GM19468 (cell line): ENCODE results near the gene STT3B.

Experiments used
- ATAC-seq: cut with Tn5 transposase; IDR thresholded peaks from one replicate; pipeline ENCODE4 v1.9.1; 2021; ENCODE audit warnings: mild to moderate bottlenecking, moderate library complexity, moderate number of reproducible peaks; ENCODE audit not compliant: unreplicated experiment; ENCODE audit errors: extremely low read depth

Gene STT3B

DNA sequence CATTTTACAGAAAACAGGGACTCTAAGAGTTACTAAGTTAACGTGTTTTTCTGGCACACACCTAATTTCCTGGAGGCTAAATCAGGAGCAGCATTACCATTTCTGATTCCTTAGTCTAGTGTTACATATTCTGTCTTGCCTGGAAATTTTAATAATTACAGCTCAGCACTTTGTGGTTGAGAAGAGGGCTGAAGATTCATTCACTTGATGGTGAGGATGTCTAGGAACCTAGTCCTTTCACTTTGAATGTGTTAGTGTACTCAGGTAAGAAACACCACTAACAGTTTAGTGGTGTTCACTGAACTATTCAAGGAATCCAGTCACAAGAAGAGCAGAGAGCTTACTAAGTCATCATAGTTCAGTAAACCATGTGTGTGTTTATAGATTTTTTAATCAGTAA is 102.8 kb downstream of the STT3B start:
- ATAC-seq = no peak

DNA sequence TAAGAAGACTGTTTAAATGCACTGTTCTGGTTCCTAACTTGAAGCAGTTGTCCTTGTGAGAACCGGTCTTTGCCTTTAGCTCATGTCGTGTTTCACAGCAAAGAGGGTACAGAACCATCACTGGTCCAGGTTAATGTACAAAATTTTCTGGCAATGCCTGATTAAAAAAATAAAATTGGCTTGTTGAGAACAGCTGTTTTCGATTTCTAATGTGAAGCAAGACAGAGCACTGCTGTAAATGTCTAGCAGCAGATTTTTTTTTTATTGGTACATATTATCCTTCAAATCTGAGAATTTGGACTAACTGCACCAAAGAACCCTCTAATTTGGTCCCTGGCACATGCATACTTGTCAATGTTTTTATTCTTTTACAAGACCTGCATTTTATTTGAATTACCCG is 103.3 kb downstream of the STT3B start:
- ATAC-seq = no peak

DNA sequence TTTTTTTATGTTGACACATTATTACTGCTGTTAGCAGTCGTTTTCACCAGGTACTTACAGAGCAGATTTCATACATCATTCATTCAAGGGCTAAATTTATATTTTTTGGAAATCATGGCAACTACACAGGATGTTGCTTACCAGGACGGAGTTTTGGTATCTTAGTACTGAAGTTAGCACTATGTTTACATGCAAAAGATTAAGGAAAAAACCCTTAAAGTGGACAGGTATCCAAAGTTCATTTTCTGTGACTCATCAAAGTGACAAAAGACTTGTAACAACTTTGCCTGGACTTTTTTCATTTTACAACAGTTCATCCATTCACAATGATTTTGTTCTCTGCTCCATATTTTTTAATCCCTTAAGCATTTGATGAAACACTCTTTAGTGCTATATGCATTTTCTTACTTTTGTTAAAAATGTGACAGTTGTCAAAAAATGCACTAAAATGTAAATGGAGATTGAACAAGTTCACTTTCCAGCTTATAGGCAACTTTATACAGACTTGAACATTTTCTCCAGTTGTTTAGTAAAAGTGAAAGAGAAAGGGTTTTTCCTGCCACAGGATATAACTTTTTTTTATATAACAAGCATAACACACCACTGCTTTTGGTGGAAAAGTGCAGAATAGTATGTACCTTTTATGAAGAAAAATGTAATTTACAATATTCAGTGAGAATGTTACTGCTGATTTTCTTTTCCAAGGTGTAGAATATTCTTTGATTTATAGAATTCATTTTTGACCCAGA is 104.1 kb downstream of the STT3B start:
- ATAC-seq = no peak

DNA sequence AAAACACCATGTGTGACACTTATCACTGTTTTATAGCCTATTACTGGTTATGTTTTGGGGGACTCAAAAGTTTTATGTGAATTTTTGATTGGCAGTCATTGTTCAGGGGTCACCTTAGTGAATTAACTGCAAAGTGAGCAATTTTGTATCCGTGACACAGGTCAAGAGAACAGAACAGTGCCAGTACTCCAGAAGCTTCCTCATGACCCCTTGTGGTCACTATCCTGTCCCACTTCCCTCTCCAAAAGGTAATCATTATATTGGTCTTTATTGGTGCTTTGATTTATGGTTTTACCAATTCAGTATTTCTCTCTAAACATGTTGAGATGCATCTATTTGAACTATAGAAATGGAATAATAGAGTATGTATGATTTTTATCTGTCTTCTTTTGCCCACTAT is 107.1 kb downstream of the STT3B start:
- no peak for ATAC-seq

DNA sequence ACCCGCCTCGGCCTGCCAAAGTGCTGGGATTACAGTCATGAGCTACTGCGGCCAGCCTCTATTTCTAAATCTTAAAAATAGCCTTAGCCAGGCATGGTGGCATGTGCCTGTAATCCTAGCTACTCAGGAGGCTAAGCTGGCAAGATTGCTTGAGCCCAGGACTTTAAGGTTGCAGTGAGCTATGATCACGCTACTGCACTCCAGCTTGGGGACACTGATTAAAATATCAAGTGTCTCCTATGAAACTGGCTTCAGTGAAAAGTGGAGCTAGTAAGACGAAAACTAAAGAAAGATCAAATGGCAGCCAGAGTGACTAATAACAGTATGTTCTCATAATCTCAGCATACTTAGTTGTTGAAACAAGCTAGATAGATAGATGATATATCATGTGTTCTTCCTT is 112.5 kb downstream of the STT3B start:
- no peak for ATAC-seq

DNA sequence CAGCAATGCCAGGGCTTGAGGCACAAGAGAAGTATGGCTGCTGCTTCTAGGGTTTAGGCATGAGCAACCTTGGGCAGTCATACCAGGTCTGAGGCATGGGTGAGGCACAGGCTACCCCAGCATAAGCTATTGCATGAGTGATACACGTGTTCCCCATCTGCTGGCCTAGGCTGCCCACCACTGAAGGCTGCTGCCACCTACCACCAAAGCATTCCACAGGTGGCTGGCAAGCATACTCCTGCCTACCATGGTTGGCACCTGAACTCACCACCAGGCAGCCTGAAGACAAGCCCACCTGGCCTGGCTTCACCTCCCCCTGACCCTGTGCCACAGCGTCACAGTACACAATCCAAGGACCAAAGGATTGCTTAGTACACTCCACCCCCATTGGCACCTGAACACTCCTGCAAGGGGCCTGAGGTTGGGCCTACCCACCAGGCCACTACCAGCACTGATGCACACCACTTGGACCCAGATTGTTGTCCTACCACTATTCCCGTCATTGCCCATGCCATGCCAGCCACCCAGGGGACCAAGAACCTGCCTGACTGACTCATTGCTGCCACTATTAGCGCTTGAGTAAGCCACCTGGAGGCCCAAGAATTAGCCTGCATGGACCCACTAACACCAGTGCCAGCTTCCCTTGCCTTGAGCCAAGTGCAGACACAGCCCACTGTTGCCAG is 115.7 kb downstream of the STT3B start:
- no peak for ATAC-seq

DNA sequence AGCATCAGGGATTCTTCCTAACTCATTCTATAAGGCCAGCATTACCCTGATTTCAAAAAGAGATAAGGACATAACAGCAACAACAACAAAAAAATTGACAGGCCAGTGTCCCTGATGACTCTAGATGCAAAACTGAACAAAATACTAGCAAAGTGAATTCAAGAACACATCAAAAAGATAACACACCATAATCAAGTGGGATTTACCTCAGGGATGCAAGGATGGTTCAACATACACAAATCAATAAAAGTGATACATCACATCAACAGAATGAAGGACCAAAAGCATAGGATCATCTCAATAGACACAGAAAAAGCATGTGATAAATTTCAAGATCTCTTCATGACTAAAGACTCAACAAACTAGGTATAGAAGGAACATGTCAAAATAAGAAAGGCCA is 119.6 kb downstream of the STT3B start:
- no peak for ATAC-seq

DNA sequence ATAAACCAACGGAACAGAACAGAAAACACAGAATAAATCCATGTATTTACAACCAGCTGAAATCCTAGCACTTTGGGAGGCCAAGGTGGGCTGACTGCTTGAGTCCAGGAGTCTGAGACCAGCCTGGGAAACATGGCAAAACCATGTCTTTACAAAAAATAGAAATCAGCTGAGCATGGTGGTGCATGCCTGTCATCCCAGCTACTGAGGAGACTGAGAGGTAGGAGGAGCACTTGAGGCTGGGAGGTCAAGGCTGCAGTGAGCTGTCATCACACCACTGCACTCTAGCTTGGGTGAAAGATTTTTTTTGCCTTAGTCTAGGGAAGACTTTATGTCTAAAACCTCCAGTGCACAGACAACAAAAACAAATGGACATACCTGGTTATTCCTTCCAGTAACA is 120.7 kb downstream of the STT3B start:
- no peak for ATAC-seq

DNA sequence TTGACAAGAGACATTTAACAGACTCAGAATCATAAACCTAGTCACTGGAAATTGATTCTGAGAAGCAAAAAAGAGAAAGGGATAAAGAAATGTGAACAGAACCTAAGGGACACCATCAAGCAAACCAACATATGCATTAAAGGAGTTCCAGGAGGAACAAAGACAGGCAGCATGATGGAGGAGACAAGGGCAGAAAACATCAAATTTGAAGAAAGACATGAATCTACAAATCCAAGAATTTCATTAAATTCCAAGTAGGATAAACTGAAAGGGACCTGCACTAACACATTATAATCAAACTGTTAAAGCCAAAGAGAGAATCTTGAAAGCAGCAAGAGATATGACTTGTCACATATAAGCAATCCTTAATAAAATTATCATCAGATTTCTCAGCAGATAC is 122.3 kb downstream of the STT3B start:
- ATAC-seq = no peak

DNA sequence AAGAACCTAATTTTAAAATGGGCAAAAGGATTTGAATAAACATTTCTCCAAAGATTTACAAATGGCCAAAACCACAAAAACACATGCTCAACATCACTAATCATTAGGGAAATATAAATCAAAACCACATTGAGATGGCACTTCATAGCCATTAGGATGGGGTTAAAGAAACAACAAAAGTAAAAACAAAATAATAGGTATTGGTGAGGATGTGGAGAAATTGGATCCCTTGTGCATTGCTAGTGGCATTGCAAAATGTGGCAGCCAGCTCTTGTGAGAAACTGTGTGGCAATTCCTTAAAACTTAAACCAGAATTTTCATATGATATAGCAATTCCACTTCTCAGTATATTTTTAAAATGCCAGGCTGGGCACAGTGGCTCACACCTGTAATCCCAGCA is 126.5 kb downstream of the STT3B start:
- no peak for ATAC-seq

DNA sequence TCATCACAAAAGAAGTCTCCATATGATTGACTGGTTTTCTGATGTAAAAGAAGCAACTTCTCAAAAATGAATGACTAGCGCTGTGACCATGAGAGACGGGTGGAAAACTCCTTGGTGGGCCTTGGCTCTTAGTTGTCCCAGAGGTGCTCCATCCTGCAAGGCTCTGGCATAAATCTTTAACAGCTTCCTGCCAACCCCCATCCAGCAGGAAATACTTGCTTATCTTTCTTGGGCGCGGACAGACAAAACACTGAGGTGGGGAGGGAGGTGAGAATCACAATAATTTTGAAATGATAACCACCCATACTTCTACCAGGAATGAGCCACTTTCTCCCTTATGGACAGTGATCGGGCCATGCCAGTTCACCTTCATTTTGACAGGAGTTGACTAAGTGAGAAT is 128.6 kb downstream of the STT3B start:
- ATAC-seq = no peak

DNA sequence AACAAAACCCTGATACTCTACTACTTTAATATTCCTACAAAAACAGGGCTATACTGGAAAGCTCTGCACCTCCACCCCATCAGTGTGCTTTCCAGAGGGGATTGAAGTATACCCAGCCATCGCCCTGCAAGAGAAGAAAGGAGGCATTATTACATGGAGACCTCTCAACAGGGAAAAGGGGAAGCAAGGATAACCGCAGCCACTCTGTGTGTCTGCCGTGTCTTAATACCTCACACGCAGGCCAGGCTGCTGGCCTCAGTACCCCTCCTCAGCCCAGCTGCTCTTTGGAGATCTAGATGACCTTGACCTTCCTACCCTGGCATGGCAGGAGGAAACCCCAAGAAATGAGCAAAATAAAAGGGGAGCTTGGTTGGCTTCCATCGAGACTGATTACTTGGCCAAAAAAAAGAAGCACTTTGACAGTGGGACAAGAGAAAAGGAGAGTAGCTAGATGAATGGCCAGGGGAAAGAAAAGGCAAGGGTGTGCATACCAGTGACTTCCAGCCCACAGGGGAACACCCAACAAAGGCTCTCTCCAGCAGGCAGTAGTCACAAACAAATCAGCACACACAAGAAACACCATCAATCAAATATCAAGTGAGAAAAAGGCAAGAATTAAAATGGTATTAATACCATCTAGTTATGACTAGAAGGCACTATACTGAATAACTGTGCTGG is 129.4 kb downstream of the STT3B start:
- no peak for ATAC-seq

DNA sequence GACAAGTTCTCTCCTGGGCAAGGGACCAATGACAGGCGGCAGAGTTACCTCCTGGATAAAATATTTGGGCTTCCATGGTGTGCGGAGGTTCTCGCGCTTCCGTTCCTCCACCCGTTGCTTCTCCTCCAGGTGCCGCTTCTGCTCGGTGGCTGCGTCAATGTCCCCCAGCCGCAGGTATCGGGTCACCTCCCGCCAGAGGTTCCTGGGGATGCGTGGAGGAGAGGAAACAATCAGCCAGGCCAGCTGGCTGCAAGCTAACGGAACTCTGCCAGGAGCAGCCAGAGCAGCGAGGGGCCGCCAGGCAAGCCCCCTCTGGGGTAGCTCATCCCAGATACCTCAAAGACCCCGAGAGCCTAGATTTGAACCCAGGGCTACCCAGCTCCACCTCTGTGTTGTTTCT is 131.3 kb downstream of the STT3B start:
- ATAC-seq = no peak

DNA sequence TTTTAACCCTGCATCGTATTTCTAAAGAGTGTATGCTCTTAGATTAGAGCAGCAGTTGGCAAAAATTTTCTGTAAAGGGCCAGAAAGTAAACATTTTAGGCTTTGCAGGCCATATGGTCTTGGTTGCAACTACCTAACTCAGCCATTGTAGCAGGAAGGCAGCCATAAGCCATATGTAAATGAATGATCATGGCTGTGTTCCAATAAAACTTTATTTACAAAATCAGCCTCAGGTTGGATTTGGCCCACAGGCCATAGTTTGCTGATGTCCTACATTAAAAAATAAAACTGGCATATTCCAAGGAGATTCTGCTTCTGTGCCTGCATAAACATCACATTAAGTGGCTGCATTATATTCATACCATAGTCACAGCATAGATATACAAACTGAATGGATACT is 134.9 kb downstream of the STT3B start:
- ATAC-seq = no peak

DNA sequence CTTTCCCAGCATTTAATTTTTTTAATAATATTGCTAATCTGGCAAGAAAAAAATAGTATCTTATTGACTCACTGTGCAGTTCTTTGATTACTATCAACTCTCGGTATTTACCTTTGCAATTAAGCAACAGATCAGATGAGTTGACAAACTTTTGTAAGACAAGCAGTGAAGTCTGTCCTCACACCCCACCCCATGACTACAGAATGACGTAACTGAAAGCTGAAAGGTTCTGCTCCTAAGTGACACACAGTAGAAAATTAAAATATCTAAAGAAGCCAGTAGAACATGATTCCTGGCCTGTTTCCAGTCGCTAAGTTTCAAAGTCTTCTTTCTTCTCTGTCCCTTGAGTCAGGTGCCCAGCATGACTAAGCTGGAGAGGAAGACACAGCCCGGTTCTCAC is 135.5 kb downstream of the STT3B start:
- ATAC-seq = no peak

DNA sequence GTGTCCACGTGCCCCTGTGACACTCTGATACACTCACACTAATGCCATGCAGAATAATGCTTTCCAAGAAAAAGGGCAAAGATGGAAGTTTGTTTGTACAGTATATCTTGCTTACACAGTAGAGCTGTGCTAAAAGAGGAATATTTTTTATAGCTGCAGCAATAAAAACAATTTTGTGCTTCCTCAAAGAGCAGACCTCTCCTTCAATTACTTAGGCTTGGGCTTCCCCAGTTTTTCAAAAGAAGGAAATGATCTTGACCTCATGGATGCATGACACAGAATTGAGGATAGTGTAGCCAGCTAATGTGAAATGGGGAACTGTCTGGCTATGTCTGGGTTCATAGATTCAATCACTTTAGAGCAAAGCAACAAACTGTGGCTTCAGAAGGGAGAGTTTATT is 137.4 kb downstream of the STT3B start:
- no peak for ATAC-seq

DNA sequence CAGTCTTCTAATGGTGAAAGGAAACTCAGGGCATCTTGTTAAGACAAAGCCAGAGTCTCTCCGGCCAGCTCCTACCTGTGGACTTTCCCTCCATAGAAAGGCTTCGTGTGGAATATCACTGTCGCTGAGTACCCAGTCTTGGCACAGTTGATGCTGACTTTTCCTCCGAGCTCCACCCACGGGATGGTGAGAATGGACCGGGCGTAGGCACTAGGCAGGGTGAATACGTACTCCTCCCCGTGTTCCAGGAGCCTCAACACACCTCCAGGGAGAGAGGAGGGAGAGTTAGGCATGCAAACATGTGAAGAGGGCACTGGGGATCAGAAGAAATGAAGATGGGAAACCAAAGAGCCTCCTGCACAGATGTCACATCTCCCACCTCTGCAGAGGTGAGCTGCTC is 138.0 kb downstream of the STT3B start:
- ATAC-seq = no peak

DNA sequence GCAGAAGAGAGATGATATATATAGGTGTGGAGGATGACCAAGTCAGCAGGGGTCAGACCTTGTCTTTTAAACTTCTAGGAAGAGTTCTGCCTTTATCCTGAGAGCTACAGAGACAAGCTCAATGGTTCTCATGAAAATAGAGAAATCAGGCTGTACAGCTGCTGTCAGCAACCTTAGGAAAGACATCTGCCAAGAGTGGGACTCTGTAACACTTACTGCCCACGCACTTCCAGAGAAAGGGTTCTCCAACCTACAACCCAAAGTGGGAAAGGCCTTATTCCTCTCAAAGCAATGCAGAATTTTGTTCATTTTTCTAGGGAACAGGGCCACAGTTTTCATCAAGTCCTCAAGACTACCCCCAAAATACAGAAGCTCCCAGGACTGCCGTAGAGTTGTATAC is 138.7 kb downstream of the STT3B start:
- no peak for ATAC-seq

DNA sequence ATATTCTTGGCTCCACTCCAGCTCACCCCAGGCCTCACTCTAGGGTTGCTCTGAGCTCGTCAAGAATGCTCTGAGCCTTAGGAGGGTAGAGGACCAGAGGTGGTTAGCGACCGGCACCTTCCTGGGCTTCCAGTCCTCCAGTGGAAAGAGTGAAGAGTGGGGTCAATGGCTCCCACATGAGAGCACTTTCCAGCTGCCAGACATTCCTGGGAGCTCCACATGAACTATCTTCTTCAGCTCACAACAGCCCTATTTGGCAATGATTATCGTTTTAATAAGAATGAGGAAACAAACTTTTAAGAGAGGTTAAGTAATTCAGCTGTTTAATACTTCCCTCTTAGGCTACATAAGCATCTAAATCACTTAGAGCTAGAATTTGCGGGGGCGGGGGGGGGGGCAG is 139.3 kb downstream of the STT3B start:
- no peak for ATAC-seq

DNA sequence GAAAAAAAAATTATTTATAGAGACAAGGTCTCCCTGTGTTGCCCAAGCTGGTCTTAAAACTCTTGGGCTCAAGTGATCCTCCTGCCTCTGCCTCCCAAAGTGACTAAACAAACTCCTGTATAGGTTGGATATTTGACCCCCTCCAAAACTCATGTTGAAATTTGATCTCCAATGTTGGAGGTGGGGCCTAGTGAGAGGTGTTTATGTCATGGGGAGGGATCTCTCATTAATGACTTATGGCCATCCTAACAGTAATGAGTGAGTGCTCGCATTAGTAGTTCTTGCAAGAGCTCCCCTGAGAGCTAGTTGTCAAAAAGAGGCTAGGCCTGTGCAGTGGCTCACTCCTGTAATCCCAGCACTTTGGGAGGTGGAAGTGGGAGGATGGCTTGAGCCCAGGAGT is 141.2 kb downstream of the STT3B start:
- ATAC-seq = no peak

DNA sequence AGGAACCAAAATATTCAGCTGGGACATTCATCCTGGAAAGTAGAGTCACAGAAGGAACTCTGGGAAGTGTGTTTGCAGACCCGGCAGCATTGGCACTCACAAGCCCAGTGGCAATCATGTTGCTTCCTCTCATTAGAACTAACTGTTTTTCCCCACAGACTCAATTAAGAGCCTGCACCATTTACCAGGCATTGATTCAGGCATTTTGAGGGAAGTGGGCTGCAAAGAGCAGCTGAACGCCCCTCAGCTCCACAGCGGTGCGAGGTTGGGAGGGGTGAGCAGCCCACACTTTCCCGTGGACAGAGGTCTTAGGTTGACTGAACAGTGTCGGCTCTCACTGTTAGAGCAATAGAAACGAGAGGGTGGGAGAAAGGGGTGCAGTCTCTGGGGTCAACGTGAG is 143.8 kb downstream of the STT3B start:
- no peak for ATAC-seq
